ENCODE measurements around the gene MAG. TPM values are rescaled to one million over a fixed set of nuclear protein-coding genes. Genes with fewer than 3 reads are reported as not detected.

The MAG gene
- total RNA-seq, 1 donor: not detected

- no peak overlapping the region for H3K4me3 ChIP-seq (ENCODE audit: low read depth, low read length)
- no peak for TF ChIP-seq CTCF (IDR thresholded peaks at IDR 0.05; ENCODE audit: insufficient read depth, low read length)
- no peak for DNase-seq (ENCODE audit: low read depth)
Observed at GRCh38 chr19:35341565-35342225, 49.7 kb downstream of the MAG start.

GRCh38 chr19:35342430-35342829 is 50.5 kb downstream of the MAG start:
- no peak for DNase-seq (ENCODE audit: low read depth)
- TF ChIP-seq CTCF (IDR thresholded peaks at IDR 0.05; ENCODE audit: insufficient read depth, low read length): no peak
- no peak overlapping the region for H3K4me3 ChIP-seq (ENCODE audit: low read depth, low read length)

GRCh38 chr19:35344511-35345031 is 52.6 kb downstream of the MAG start:
- DNase-seq (ENCODE audit: low read depth): no peak

GRCh38 chr19:35345671-35346111 is 53.7 kb downstream of the MAG start:
- no peak for DNase-seq (ENCODE audit: low read depth)
- TF ChIP-seq CTCF (IDR thresholded peaks at IDR 0.05; ENCODE audit: insufficient read depth, low read length): no peak
- no peak overlapping the region for H3K4me3 ChIP-seq (ENCODE audit: low read depth, low read length)

More at GRCh38 chr19:35344511-35345031, 52.6 kb downstream of the MAG start:
- no peak overlapping the region for H3K4me3 ChIP-seq (ENCODE audit: low read depth, low read length)
- TF ChIP-seq CTCF (IDR thresholded peaks at IDR 0.05; ENCODE audit: insufficient read depth, low read length): no peak

- H3K4me3 ChIP-seq (ENCODE audit: low read depth, low read length): no peak overlapping the region
- DNase-seq (ENCODE audit: low read depth): no peak
- no peak for TF ChIP-seq CTCF (IDR thresholded peaks at IDR 0.05; ENCODE audit: insufficient read depth, low read length)
Observed at GRCh38 chr19:35346193-35347052, 54.5 kb downstream of the MAG start.

- no peak for TF ChIP-seq CTCF (IDR thresholded peaks at IDR 0.05; ENCODE audit: insufficient read depth, low read length)
- no peak for DNase-seq (ENCODE audit: low read depth)
- H3K4me3 ChIP-seq (ENCODE audit: low read depth, low read length): no peak within 1 kb of the TSS
Observed at GRCh38 chr19:35347171-35347929, 55.4 kb downstream of the MAG start, which contains the start of gene FFAR1. Gene FFAR1 (plus strand): TSS chr19:35347902. CDS start chr19:35351552, 3,650 bp downstream.
